ENCODE measurements around the gene DEPDC1B. TPM values are rescaled to one million over a fixed set of nuclear protein-coding genes. Genes with fewer than 3 reads are reported as not detected.

Gene DEPDC1B
- total and polyA plus RNA-seq, 2 of the 8 experiments (the other 6 are each of a cell fraction or from before 2014, with no cell fraction given): 30.8 to 67.4 TPM

DNA sequence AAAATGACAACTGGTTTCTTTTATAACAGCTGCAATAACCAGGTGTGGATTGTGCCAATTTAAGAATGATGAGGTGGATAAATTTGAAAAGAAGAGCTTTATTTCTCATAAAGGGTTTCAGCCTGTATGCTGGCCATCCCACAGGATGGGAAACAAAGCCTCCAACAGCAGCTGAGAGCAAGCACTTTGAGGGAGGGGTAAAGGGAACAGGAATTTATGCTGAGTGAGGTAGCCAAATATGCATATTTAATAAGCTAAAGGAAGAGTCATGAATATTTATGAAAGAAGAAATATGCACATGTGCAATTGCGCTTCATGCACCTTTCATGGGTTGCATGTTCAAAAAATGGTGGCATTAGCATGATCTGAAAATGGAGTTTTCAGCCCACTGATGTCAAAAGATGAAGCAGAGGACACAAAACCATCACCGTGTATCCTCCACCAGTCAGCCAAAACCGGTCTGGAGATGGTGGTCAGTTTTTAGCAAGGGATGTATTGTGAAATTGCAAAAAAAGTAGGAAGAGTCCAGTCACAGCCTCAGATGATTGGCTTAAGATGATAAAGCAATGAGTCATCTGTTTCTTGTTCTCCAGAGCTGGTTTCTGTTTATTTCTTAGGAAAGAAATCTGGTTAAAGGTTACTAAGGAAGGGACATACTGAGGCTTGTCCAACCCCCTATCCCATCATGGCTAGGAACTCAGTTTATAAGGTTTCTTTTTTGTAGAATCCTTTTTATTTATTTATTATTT is 47.9 kb downstream of the DEPDC1B start (continued):
- TF ChIP-seq CHD7 (IDR thresholded peaks at IDR 0.05; ENCODE audit: insufficient replicate concordance, low read length): no peak
- no peak for TF ChIP-seq MAFK (IDR thresholded peaks at IDR 0.05; ENCODE audit: low read depth, low read length)
- TF ChIP-seq, protein P1, sequence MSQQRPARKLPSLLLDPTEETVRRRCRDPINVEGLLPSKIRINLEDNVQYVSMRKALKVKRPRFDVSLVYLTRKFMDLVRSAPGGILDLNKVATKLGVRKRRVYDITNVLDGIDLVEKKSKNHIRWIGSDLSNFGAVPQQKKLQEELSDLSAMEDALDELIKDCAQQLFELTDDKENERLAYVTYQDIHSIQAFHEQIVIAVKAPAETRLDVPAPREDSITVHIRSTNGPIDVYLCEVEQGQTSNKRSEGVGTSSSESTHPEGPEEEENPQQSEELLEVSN (IDR thresholded peaks at IDR 0.05): no peak

All from H1 (cell line).